ENCODE measurements around the gene ARPP19. TPM values are rescaled to one million over a fixed set of nuclear protein-coding genes. Genes with fewer than 3 reads are reported as not detected.

Gene ARPP19
- total and polyA plus RNA-seq, 9 of the 15 experiments (the other 6 are each of a cell fraction or from before 2014, with no cell fraction given), result 33.3 to 102 (median 60.5) TPM

DNA sequence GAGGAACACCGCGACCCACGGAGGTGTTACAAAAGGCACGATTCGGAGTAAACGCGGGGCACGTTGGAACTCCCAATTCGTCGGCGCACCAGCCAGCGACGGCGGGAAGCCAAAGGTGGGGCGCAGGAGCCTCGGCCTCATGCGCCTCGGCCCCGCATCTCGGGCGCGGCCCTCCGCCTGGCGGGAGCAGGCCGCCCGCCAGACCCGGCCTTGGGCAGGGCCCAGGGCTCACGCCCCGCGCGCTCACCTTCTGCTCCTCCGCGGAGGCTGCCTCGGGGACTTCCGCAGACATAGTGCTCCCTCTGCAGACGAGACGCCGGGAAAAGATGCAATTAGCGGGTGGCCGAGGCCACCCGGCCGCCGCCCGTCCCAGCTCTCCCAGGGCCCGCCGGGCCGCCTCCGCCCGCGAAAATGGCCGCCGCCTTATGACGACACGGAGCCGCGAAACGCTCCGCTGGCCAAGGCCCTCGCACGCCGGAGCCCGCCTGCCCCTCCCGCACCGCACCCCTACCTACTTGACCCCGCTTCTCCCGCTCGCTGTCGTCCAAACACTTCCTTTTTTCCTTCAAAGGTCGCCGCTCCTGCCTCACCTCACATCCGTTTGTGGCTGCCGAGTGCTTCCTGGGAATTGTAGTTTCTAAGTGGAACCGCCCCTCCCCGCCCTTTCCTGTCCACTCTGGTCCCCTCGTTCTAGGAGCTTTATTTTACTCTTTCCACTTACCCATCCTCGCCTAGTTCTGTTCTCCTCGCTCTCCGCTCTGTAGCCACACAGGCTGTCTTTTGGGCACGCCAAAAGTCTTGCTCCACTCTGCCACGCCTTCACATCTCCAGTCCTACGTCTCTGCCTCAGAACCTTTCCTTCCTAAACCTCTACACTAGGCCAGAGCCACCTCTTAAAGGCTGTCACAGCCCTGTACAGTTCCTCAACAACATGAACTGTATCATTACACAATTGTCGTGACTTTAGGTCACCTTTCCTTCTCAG, at the start of gene ARPP19 (continued):
- TF ChIP-seq NEUROD1 (IDR thresholded peaks at IDR 0.05; ENCODE audit: borderline replicate concordance, low read depth, low read length, partially characterized antibody) (peak; percentile 55), BRD9 (IDR thresholded peaks at IDR 0.05; ENCODE audit: low read depth, partially characterized antibody) (no peak), ELF1 (tag; IDR thresholded peaks at IDR 0.05) (peak; percentile 74; the same call in 1 of the 2 replicates), EHMT2 (IDR thresholded peaks at IDR 0.05) (peak; percentile 82), EP400 (IDR thresholded peaks at IDR 0.05) (peak; percentile 83; the same call in 1 of the 2 replicates), GABPA (tag; conservative IDR thresholded peaks at IDR 0.05; ENCODE audit: low read depth) (peak; percentile 97), NELFE (IDR thresholded peaks at IDR 0.05; ENCODE audit: insufficient read depth, insufficient read length) (no peak), ZNF282 (CRISPR knock-in tag; IDR thresholded peaks at IDR 0.05) (0 out of 2 replicates have a peak, but pooled peaks have one; percentile 62), CBFB (CRISPR knock-in tag; IDR thresholded peaks at IDR 0.05) (no peak), SIN3A (IDR thresholded peaks at IDR 0.05; ENCODE audit: borderline replicate concordance in 2 of 2, control insufficient read depth in 1 of 2, low read depth in 2 of 2, low read length in 2 of 2) (peak in 1 of 2 experiments; percentile 65; a peak in 1 of 4 replicates), MAFK (IDR thresholded peaks at IDR 0.05; ENCODE audit: low read length) (no peak), RNF2 (IDR thresholded peaks at IDR 0.05) (peak; percentile 69; the same call in 1 of the 2 replicates), ZBTB8A (IDR thresholded peaks at IDR 0.05; ENCODE audit: partially characterized antibody) (no peak), ZNF23 (CRISPR knock-in tag; IDR thresholded peaks at IDR 0.05) (no peak), TCF7 (IDR thresholded peaks at IDR 0.05; ENCODE audit: borderline replicate concordance) (peak; percentile 98), ZFPM2 (CRISPR knock-in tag; IDR thresholded peaks at IDR 0.05) (no peak)
- TF ChIP-seq, protein P1, sequence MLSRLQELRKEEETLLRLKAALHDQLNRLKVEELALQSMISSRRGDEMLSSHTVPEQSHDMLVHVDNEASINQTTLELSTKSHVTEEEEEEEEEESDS (CRISPR knock-in tag; IDR thresholded peaks at IDR 0.05), result no peak
- TF ChIP-seq, protein P2, sequence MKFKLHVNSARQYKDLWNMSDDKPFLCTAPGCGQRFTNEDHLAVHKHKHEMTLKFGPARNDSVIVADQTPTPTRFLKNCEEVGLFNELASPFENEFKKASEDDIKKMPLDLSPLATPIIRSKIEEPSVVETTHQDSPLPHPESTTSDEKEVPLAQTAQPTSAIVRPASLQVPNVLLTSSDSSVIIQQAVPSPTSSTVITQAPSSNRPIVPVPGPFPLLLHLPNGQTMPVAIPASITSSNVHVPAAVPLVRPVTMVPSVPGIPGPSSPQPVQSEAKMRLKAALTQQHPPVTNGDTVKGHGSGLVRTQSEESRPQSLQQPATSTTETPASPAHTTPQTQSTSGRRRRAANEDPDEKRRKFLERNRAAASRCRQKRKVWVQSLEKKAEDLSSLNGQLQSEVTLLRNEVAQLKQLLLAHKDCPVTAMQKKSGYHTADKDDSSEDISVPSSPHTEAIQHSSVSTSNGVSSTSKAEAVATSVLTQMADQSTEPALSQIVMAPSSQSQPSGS (CRISPR knock-in tag; IDR thresholded peaks at IDR 0.05), result peak; percentile 70; the same call in 1 of the 2 replicates
- TF ChIP-seq, protein P3, sequence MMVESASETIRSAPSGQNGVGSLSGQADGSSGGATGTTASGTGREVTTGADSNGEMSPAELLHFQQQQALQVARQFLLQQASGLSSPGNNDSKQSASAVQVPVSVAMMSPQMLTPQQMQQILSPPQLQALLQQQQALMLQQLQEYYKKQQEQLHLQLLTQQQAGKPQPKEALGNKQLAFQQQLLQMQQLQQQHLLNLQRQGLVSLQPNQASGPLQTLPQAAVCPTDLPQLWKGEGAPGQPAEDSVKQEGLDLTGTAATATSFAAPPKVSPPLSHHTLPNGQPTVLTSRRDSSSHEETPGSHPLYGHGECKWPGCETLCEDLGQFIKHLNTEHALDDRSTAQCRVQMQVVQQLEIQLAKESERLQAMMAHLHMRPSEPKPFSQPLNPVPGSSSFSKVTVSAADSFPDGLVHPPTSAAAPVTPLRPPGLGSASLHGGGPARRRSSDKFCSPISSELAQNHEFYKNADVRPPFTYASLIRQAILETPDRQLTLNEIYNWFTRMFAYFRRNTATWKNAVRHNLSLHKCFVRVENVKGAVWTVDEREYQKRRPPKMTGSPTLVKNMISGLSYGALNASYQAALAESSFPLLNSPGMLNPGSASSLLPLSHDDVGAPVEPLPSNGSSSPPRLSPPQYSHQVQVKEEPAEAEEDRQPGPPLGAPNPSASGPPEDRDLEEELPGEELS (CRISPR knock-in tag; IDR thresholded peaks at IDR 0.05; ENCODE audit: borderline replicate concordance), result no peak
- TF ChIP-seq, protein P4, sequence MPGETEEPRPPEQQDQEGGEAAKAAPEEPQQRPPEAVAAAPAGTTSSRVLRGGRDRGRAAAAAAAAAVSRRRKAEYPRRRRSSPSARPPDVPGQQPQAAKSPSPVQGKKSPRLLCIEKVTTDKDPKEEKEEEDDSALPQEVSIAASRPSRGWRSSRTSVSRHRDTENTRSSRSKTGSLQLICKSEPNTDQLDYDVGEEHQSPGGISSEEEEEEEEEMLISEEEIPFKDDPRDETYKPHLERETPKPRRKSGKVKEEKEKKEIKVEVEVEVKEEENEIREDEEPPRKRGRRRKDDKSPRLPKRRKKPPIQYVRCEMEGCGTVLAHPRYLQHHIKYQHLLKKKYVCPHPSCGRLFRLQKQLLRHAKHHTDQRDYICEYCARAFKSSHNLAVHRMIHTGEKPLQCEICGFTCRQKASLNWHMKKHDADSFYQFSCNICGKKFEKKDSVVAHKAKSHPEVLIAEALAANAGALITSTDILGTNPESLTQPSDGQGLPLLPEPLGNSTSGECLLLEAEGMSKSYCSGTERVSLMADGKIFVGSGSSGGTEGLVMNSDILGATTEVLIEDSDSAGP (CRISPR knock-in tag; IDR thresholded peaks at IDR 0.05), result no peak
- TF ChIP-seq, protein P5, sequence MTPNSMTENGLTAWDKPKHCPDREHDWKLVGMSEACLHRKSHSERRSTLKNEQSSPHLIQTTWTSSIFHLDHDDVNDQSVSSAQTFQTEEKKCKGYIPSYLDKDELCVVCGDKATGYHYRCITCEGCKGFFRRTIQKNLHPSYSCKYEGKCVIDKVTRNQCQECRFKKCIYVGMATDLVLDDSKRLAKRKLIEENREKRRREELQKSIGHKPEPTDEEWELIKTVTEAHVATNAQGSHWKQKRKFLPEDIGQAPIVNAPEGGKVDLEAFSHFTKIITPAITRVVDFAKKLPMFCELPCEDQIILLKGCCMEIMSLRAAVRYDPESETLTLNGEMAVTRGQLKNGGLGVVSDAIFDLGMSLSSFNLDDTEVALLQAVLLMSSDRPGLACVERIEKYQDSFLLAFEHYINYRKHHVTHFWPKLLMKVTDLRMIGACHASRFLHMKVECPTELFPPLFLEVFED (CRISPR knock-in tag; conservative IDR thresholded peaks at IDR 0.05), result 0 out of 2 replicates have a peak, but pooled peaks have one; percentile 41
